Raji (cell line): ENCODE measurements around the gene UBP1.

Experiments used
- POLR2A ChIP-seq: IDR thresholded peaks from 2 replicates; pipeline ENCODE4 v1.6.1; 2011; ENCODE audit warnings: low read depth, low read length, control low read depth; ENCODE audit not compliant: insufficient read depth

The UBP1 gene, protein sequence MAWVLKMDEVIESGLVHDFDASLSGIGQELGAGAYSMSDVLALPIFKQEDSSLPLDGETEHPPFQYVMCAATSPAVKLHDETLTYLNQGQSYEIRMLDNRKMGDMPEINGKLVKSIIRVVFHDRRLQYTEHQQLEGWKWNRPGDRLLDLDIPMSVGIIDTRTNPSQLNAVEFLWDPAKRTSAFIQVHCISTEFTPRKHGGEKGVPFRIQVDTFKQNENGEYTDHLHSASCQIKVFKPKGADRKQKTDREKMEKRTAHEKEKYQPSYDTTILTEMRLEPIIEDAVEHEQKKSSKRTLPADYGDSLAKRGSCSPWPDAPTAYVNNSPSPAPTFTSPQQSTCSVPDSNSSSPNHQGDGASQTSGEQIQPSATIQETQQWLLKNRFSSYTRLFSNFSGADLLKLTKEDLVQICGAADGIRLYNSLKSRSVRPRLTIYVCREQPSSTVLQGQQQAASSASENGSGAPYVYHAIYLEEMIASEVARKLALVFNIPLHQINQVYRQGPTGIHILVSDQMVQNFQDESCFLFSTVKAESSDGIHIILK

GRCh38 chr3:33440328-33441224, at the start of gene UBP1:
TSS of gene UBP1 (minus strand) at chr3:33440405. CDS start at chr3:33439848, 557 bp downstream.
- TF ChIP-seq POLR2A: peak; percentile 98

- TF ChIP-seq POLR2A: no peak
Observed at GRCh38 chr3:33488683-33489082, 48.5 kb upstream of the UBP1 start.

DNA sequence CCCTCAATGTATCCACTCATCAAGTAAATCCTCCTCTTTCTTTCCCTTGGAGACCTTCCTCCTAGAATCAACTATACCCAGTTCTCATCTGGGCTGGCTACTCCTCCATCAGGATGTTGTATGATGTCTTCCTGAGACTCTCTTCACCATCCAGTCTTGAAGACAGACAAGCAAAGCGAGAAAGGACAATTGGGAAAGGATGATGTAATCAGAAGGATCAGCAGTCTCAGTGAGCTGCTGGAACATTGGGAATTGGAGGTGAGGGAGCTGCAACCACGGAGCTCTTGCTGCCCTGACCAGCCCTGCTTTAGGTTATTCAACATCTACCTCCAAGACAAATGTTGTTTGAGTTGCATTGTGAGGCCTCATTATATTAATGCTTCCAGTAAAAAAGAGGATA, 48.0 kb upstream of the UBP1 start:
- TF ChIP-seq POLR2A: no peak

DNA sequence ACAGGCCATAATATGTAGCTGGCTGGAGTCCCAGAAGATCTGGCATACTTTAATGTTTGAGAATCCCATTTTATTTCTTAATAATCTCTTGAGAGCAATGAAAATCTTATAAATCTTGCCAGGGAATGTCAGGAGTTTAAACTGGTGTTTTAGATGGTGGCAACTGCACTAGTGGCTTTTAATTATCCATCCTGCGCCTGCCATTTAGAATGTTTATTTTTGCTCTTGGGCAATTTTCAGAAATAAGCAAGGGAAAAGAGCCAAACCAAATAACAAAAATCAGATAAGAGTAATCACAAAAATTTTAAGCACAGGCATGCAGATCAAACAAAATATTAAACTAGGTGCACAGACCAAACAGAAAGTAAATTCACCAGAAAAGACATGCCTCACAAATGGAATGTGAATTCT, 41.9 kb upstream of the UBP1 start:
- no peak for TF ChIP-seq POLR2A

DNA sequence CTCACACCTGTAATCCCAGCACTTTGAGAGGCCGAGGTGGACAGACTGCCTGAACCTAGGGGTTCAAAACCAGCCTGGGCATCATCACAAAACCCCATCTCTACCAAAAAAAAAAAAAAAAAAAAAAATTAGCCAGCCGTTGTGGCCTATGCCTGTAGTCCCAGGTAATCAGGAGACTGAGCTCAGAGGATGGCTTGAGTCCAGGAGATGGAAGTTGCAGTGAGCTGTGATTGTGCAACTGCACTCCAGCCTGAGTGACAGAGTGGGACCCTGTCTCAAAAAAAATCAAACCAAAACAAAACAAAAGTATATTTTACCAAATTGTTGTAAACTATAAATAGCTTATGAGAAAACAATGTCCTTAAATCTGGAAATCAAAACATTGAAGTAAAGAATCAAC, 34.7 kb upstream of the UBP1 start:
- no peak for TF ChIP-seq POLR2A

- no peak for TF ChIP-seq POLR2A
Observed at GRCh38 chr3:33473813-33474212, 33.6 kb upstream of the UBP1 start.

DNA sequence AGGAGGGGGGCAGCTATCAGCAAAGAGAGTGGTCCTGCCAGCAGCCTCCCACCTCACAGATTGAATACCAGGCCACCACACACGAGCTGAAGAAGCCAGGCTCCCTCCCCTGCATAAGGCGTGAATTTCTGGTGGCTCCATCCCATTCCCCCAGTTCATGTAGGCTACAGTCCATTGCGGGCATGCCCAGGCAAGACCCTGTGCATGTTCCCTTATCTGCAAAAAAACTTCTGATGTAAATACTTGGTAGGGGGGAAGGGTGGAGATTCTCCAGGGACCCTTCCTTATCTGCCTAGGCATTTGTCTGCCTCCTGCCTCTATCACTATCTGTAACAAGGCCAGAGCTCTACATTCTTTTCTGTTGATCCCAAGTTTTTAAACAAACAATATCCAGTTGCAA, 27.6 kb upstream of the UBP1 start:
- TF ChIP-seq POLR2A: no peak

DNA sequence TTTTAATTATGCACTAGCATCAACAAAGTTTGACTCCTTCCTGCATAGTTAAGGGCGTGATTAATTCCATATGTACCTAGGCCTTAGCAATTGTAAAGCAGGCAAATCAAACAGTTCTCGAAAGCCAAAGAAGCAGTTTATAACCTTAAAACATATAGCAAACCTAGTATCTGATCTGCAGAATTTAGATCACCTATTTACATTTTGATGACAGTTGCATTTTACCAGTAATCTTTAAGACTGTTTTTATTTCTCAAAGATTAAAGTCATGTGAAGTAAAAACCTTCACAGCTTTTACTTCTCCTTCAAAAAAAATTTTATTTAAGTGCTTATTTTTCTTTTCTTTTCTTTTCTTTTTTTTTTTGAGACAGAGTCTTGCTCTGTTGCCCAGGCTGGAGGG, 20.9 kb upstream of the UBP1 start:
- no peak for TF ChIP-seq POLR2A

DNA sequence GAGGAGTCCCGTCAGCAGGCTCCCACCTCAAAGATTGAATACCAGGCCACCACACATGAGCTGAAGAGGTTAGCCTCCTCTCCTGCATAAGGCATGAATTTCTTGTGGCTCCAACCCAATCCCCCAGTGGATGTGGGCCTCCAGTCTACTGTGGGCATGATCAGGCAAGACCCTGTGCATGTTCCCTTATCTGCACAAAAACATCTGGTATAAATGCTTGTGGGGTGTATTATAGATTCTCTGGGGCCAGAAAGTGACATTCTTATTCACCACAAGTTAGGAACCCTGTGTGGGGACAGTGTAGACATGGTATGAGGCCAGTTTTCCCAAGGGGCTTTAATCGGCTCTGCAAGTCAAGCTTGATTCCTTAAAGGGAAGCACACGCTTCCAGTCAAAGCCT, 18.2 kb upstream of the UBP1 start:
- TF ChIP-seq POLR2A: no peak

- no peak for TF ChIP-seq POLR2A
Observed at GRCh38 chr3:33456756-33457155, 16.6 kb upstream of the UBP1 start.

DNA sequence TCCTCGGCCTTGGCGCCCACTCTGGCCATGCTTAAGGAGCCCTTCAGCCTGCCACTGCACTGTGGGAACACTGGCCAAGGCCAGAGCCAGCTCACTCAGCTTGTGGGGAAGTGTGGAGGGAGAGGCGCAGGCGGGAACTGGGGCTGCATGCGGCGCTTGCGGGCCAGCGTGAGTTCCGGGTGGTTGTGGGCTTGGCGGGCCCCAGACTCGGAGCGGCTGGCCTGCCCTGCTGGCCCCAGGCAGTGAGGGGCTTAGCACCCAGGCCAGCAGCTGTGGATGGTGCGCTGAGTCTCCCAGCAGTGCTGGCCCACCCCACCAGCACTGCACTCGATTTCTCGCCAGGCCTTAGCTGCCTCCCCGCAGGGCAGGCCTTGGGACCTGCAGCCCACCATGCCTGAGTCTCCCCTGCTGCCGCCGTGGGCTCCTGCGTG, 13.1 kb upstream of the UBP1 start:
- TF ChIP-seq POLR2A: no peak

DNA sequence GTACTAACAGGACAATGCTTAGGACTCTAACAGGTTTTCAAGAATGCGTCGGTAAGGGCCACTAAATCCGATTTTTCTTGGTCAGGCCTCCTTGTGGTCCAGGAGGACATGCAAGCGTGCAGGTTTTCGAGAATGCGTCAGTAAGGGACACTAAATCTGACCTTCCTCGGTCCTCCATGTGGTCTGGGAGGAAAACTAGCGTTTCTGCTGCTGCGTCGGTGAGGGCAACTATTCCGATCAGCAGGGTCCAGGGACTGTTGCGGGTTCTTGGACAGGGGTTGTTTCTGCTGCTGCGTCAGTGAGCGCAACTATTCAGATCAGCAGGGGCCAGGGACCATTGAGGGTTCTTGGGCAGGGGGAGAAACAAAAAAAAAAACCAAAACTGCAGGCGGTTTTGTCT, 7.8 kb upstream of the UBP1 start:
- TF ChIP-seq POLR2A: no peak

DNA sequence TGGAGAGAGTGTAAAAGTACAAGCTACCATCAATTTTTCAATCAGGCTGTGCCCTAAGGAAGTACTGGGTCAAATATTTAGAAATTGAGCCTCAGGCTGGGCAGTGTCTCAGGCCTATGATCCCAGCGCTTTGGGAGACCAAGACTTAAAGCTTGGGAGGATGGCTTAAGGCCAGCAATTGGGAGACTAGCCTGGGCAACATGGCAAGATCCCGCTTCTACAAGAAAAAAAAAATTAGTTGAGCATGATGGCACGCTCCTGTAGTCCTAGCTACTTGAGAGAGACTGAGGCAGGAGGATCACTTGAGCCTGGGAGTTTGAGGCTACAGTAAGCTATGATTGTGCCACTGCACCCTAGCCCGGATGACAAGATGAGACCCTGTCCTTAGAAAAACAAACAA, 2.0 kb upstream of the UBP1 start:
- no peak for TF ChIP-seq POLR2A

DNA sequence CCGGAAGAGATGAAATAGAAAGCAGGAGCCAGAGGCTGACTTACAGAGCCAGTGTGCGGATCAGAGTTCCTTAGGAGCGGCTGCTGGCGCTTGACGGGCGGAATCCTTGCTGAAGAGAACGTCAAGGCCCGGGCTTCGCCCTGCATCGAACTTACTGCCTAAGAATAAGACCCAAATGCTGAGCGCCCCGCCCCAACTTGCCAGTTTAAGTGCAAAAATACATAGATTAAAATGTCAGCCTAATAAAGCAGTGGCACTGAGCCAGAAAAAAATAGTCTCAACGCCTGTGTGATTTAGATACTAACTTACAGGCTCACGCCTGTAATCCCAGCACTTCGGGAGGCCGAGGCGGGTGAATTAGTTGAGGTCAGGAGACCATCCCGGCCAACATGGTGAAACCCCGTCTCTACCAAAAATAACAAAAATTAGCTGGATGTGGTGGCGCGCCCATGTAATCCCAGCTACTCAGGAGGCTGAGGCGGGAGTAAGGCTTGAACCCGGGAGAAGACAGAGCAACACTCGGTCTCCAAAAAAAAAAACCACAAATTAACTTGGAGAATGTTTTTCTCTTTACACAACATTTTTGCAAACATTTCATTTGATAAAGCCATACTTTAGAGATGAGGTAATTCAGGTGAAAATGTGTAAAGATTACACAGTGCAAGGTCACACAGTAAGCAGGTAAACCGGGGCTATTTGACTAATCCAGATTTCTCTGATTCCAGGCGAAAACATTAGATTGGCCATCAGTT, 1.2 kb upstream of the UBP1 start:
- TF ChIP-seq POLR2A: no peak
